GM12878 (cell line): Measurements from ENCODE around the gene LGMN. TPM values are rescaled to one million over a fixed set of nuclear protein-coding genes. Genes with fewer than 3 reads are reported as not detected.
A peak's percentile ranks its signal among the peaks of the same experiment; 100 is the strongest.

Source experiments
- ATAC-seq: fragments of 200-7000 bp; cut with Tn5 transposase; 3 replicates; pipeline ENCODE4 v1.9.1; 2020; ENCODE audit warnings: mild to moderate bottlenecking, moderate library complexity
- BruUV-seq: library from RNA; stranded (reverse); fragments of 400-500 nt; replicated peaks from 2 replicates; lab custom pipeline; 2021; lab: Mats Ljungman, UMichigan
- CTCF ChIA-PET: fragments of 300-600 bp; sonication (Branson Sonifier 250); formaldehyde crosslinking; extraction: SDS; loops from one replicate; lab custom pipeline; 2021; ENCODE audit warnings: inconsistent platforms; lab: Yijun Ruan, JAX
- POLR2A ChIA-PET: fragments of 350-600 bp; formaldehyde crosslinking; extraction: SDS; loops from one replicate; lab custom pipeline; 2021; ENCODE audit warnings: inconsistent platforms; lab: Charles Lee
- RAD21 ChIA-PET: fragments of 300-600 bp; sonication (Branson Sonifier 250); formaldehyde crosslinking; loops from one replicate; lab custom pipeline; 2023; ENCODE audit warnings: antibody characterized with exemption; ENCODE audit not compliant: unreplicated experiment; lab: Charles Lee
- SMC1A ChIA-PET: fragments of 300-600 bp; sonication (Branson Sonifier 250); formaldehyde crosslinking; loops from one replicate; lab custom pipeline; 2023; ENCODE audit not compliant: unreplicated experiment, uncharacterized antibody; lab: Charles Lee
- DNase-seq: peaks from one replicate; pipeline ENCODE4 v3.0.0-alpha.2; 2011; ENCODE audit warnings: low read depth, low spot score
- FAIRE-seq: peaks from 3 replicates; lab custom pipeline; 2011; peaks lifted over from hg19 to GRCh38; lab: Jason Lieb, UNC
- H2AFZ ChIP-seq: 2 replicates; pipeline ENCODE4 v1.6.0; 2011; ENCODE audit warnings: low read depth, low read length, control low read depth; ENCODE audit not compliant: control insufficient read depth
- H3K27ac ChIP-seq: 2 replicates; pipeline ENCODE4 v1.5.1; 2011; ENCODE audit warnings: control low read depth; ENCODE audit not compliant: control insufficient read depth, insufficient read depth
- H3K27me3 ChIP-seq, 2 experiments: replicated peaks in 1 of 2; 2 replicates each; pipeline versions ENCODE4 v1.6.0 to v1.6.1; 2011; ENCODE audit warnings: low read length in 1 of 2; ENCODE audit not compliant: control insufficient read depth in 2 of 2, insufficient read depth in 2 of 2
- H3K36me3 ChIP-seq, 2 experiments: 2 replicates each; pipeline ENCODE4 v1.5.1; 2011; ENCODE audit warnings: low read length in 1 of 2; ENCODE audit not compliant: control insufficient read depth in 2 of 2, insufficient read depth in 2 of 2
- H3K4me1 ChIP-seq: 2 replicates; pipeline ENCODE4 v1.6.1; 2011; ENCODE audit warnings: mild to moderate bottlenecking, low read length, moderate library complexity, mixed read lengths; ENCODE audit not compliant: control insufficient read depth, insufficient read depth
- H3K4me2 ChIP-seq: 2 replicates; pipeline ENCODE4 v1.6.0; 2011; ENCODE audit warnings: control low read depth; ENCODE audit not compliant: control insufficient read depth, insufficient read depth
- H3K4me3 ChIP-seq: fragments of 200-600 bp; sonication (generic); 2 replicates; pipeline ENCODE4 v1.5.1; 2016
- H3K79me2 ChIP-seq: 2 replicates; pipeline ENCODE4 v1.6.0; 2011; ENCODE audit warnings: low read length; ENCODE audit not compliant: control insufficient read depth, insufficient read depth
- H3K9ac ChIP-seq: 2 replicates; pipeline ENCODE4 v1.8.0; 2011; ENCODE audit warnings: low read length, control low read depth, mixed read lengths; ENCODE audit not compliant: control insufficient read depth, insufficient read depth
- H3K9me3 ChIP-seq: replicated peaks from 3 replicates; pipeline ENCODE4 v1.5.1; 2011; ENCODE audit warnings: mild to moderate bottlenecking, low read length; ENCODE audit not compliant: control insufficient read depth, insufficient read depth
- H4K20me1 ChIP-seq: 2 replicates; pipeline ENCODE4 v1.6.0; 2011; ENCODE audit not compliant: control insufficient read depth, insufficient read depth
- EGR1 ChIP-seq, 2 experiments: IDR thresholded peaks; 1 replicate in 1 of 2; 2 replicates in 1 of 2; pipeline ENCODE4 v1.6.1; 2011 to 2012; ENCODE audit warnings: low read depth in 2 of 2, low read length in 2 of 2, borderline replicate concordance in 1 of 2, mild to moderate bottlenecking in 1 of 2, moderate library complexity in 1 of 2
- NFXL1 ChIP-seq: fragments of 450-650 bp; IDR thresholded peaks from 2 replicates; pipeline ENCODE4 v1.6.1; 2017; ENCODE audit warnings: antibody characterized with exemption, mild to moderate bottlenecking, borderline replicate concordance
- PML ChIP-seq: IDR thresholded peaks from 2 replicates; pipeline ENCODE4 v1.6.1; 2012; ENCODE audit warnings: low read length, inconsistent platforms
- WGBS: methylation state at CpG from one replicate; pipeline ENCODE4 v1.1.6; 2016; ENCODE audit warnings: low lambda C conversion rate; ENCODE audit not compliant: insufficient replicate concordance, insufficient coverage; ENCODE audit errors: missing lambda C conversion rate; 5-methylcytosine and 5-hydroxymethylcytosine counted together
- in situ Hi-C: fragments of 300-500 bp; cut with MboI; formaldehyde crosslinking; loops from 9 replicates; pipeline ENCODE4 v1.14.3; 2018; ENCODE audit warnings: mixed read lengths
- intact Hi-C: fragments of 100-400 bp; cut with micrococcal nuclease; formaldehyde crosslinking; loops from one replicate; pipeline ENCODE4 v1.14.2; 2022; ENCODE audit not compliant: unreplicated experiment
- polyA plus RNA-seq, 11 experiments: library from polyadenylated mRNA; depleted of rRNA in 4 of 11; unstranded in 6 of 11; stranded (reverse) in 5 of 11; fragments of >200 nt; fragmentation: Nextera tagmentation in 4 of 11; fragmentation: Illumina TruSeq in 1 of 11; extraction: Ambion mirVana in 4 of 11; extraction: Trizol in 1 of 11; gene quantifications; 1 replicate in 1 of 11; 2 replicates in 10 of 11; pipeline versions ENCODE4 v1.2.1 to v1.2.3, GENCODE V29; 2011 to 2016; ENCODE audit warnings: inconsistent platforms in 2 of 11, missing spikeins in 2 of 11, low read depth in 1 of 11
- total RNA-seq, 4 experiments: library from RNA; depleted of rRNA in 3 of 4; stranded (reverse); fragments of >200 nt in 3 of 4; fragmentation: Illumina TruSeq in 1 of 4; extraction: Trizol in 1 of 4; gene quantifications; 2 replicates each; pipeline versions ENCODE4 v1.2.1 to v1.2.3, GENCODE V29; 2013 to 2021
- TF ChIP-seq, protein P1 (sequence below): fragments of 450-650 bp; IDR thresholded peaks from 2 replicates; pipeline ENCODE4 v1.6.1; 2016; ENCODE audit warnings: mild to moderate bottlenecking
- TF ChIP-seq, protein P2 (sequence below), 3 experiments: IDR thresholded peaks in 2 of 3; conservative IDR thresholded peaks in 1 of 3; 2 replicates each; pipeline ENCODE4 v1.5.1; 2011; ENCODE audit warnings: low read depth in 3 of 3, low read length in 3 of 3, mild to moderate bottlenecking in 3 of 3, control low read depth in 2 of 3, moderate library complexity in 2 of 3, inconsistent platforms in 1 of 3, mixed read lengths in 1 of 3; ENCODE audit not compliant: control insufficient read depth in 2 of 3, insufficient read depth in 1 of 3; ENCODE audit errors: extremely low read depth in 1 of 3
- TF ChIP-seq, protein P3 (sequence below): fragments of 450-650 bp; IDR thresholded peaks from 2 replicates; pipeline ENCODE4 v1.6.1; 2018; ENCODE audit warnings: borderline replicate concordance, mild to moderate bottlenecking; ENCODE audit not compliant: partially characterized antibody

LGMN gene
- total and polyA plus RNA-seq, 10 of the 15 experiments (the other 5 are each of a cell fraction or from before 2014, with no cell fraction given), result 0.71 to 192 (median 3.9) TPM

DNA sequence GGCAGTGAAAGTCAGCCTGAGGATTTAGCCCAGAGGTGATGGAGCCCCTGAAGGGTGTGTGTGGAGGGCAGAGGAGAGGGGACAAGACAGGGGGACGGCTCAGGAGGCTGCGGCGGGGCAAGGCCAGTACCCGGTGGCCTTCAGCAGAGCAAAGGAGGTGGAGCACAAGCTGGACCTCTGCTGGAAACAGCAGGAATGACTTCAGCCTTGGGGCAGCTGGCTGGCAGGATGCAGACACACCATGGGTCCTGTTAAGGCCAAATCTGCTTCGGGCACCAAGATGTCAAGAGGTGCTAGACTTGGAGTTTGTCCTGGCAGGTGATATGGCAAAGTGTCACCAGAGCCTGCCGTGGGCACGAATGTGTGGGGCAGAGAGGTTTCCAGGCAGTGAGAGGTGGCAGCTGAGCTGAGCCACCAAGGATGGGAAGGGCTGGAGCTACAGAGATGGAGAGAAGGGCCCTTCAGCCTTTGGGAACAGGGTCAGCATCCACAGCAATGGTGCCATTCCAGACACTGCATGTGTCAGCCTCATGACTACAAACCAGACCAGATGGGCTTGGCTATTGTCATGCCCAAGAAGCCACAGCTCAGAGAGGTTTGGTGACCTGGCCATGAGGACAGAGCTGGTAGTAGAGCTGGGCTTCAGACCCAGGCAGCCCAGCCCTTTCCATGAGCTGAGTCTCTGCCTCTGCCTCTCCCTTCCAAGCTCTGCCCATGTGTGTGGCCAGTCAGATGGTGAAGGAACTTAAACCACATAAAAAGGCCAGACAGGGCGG, 91.9 kb downstream of the LGMN start:
- no peak for ATAC-seq
- Histone ChIP-seq H3K27me3 (no peaks in the 10 kb centered on the region), H2AFZ (no peak overlapping the region), H3K9ac (no peak overlapping the region; the same call in 1 of the 2 replicates), H3K9me3 (no peaks in the 10 kb centered on the region), H4K20me1 (no peaks in the 10 kb centered on the region), H3K4me1 (peaks cover 26% of the 10 kb centered on the region), H3K79me2 (peaks cover 40% of the 10 kb centered on the region), H3K4me3 (peak overlapping the region; percentile 24; the same call in 1 of the 2 replicates), H3K27ac (no peak overlapping the region), H3K4me2 (peak overlapping the region; percentile 19; the same call in 1 of the 2 replicates), H3K36me3 (peaks cover 6 to 12% of the 10 kb centered on the region in 2 experiments; a peak in 3 of 4 replicates)
- no peak for DNase-seq
- ChIA-PET RAD21 (interaction anchor here (1.0 to 8.5 kb wide), 8 partner anchors 9 to 79 kb away, joined by 3 to 101 read pairs (median 6); no protein-coding TSS in a partner anchor), CTCF (interaction anchor here (0.8 to 1.7 kb wide), 6 partner anchors 10 to 87 kb away, joined by 3 to 9 read pairs (median 5); no protein-coding TSS in a partner anchor), SMC1A (interaction anchor here (0.6 to 1.3 kb wide), 5 partner anchors 12 to 87 kb away, joined by 3 to 7 read pairs (median 3); no protein-coding TSS in a partner anchor), POLR2A (interaction anchor here (1.1 to 1.6 kb wide), 2 partner anchors 13 to 143 kb away, joined by 3 to 4 read pairs; partner anchors contain the start of gene RIN3)
- intact Hi-C loops (no loop called here), in situ Hi-C loops (no loop called here)
- BruUV-seq, result no TSS peak
- TF ChIP-seq EGR1 (IDR thresholded peaks at IDR 0.05; ENCODE audit: borderline replicate concordance in 1 of 2, low read depth in 2 of 2, low read length in 2 of 2) (no peak), NFXL1 (no peak), PML (no peak)
- TF ChIP-seq, protein P1, sequence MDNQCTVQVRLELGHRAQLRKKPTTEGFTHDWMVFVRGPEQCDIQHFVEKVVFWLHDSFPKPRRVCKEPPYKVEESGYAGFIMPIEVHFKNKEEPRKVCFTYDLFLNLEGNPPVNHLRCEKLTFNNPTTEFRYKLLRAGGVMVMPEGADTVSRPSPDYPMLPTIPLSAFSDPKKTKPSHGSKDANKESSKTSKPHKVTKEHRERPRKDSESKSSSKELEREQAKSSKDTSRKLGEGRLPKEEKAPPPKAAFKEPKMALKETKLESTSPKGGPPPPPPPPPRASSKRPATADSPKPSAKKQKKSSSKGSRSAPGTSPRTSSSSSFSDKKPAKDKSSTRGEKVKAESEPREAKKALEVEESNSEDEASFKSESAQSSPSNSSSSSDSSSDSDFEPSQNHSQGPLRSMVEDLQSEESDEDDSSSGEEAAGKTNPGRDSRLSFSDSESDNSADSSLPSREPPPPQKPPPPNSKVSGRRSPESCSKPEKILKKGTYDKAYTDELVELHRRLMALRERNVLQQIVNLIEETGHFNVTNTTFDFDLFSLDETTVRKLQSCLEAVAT, result 0 out of 2 replicates have a peak, but pooled peaks have one; percentile 23
- TF ChIP-seq, protein P2, sequence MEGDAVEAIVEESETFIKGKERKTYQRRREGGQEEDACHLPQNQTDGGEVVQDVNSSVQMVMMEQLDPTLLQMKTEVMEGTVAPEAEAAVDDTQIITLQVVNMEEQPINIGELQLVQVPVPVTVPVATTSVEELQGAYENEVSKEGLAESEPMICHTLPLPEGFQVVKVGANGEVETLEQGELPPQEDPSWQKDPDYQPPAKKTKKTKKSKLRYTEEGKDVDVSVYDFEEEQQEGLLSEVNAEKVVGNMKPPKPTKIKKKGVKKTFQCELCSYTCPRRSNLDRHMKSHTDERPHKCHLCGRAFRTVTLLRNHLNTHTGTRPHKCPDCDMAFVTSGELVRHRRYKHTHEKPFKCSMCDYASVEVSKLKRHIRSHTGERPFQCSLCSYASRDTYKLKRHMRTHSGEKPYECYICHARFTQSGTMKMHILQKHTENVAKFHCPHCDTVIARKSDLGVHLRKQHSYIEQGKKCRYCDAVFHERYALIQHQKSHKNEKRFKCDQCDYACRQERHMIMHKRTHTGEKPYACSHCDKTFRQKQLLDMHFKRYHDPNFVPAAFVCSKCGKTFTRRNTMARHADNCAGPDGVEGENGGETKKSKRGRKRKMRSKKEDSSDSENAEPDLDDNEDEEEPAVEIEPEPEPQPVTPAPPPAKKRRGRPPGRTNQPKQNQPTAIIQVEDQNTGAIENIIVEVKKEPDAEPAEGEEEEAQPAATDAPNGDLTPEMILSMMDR (IDR thresholded peaks at IDR 0.05 in 2 of 3, conservative IDR thresholded peaks at IDR 0.05 in 1 of 3; ENCODE audit: control insufficient read depth in 2 of 3, extremely low read depth in 1 of 3, insufficient read depth in 1 of 3, low read depth in 3 of 3, low read length in 3 of 3), result peak in 1 of 3 experiments; percentile 17; a peak in 2 of 6 replicates
- TF ChIP-seq, protein P3, sequence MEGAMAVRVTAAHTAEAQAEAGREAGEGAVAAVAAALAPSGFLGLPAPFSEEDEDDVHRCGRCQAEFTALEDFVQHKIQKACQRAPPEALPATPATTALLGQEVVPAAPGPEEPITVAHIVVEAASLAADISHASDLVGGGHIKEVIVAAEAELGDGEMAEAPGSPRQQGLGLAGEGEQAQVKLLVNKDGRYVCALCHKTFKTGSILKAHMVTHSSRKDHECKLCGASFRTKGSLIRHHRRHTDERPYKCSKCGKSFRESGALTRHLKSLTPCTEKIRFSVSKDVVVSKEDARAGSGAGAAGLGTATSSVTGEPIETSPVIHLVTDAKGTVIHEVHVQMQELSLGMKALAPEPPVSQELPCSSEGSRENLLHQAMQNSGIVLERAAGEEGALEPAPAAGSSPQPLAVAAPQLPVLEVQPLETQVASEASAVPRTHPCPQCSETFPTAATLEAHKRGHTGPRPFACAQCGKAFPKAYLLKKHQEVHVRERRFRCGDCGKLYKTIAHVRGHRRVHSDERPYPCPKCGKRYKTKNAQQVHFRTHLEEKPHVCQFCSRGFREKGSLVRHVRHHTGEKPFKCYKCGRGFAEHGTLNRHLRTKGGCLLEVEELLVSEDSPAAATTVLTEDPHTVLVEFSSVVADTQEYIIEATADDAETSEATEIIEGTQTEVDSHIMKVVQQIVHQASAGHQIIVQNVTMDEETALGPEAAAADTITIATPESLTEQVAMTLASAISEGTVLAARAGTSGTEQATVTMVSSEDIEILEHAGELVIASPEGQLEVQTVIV, result no peak
- no peak for FAIRE-seq
- WGBS, result 96% methylated on average over 8 of the region's 8 CpGs
